Kidney epithelial cell (primary cell): ENCODE measurements around the gene PRR16. TPM values are rescaled to one million over a fixed set of nuclear protein-coding genes. Genes with fewer than 3 reads are reported as not detected.
A peak's percentile ranks its signal among the peaks of the same experiment; 100 is the strongest.

ENCODE experiments used
- DNase-seq: peaks from one replicate; pipeline ENCODE4 v3.0.0-alpha.2; 2010; ENCODE audit warnings: low read depth
- H3K27me3 ChIP-seq: 2 replicates; pipeline ENCODE4 v1.6.0; 2011; ENCODE audit warnings: low read length; ENCODE audit not compliant: control insufficient read depth, insufficient read depth
- H3K36me3 ChIP-seq: 2 replicates; pipeline ENCODE4 v1.5.1; 2011; ENCODE audit warnings: low read length; ENCODE audit not compliant: control insufficient read depth, insufficient read depth
- H3K4me3 ChIP-seq: 2 replicates; pipeline ENCODE4 v1.5.1; 2011; ENCODE audit warnings: low read depth, mild to moderate bottlenecking, control low read depth, low read length
- total RNA-seq: library from RNA; depleted of rRNA; stranded (reverse); fragments of >200 nt; gene quantifications from 2 replicates; pipeline ENCODE4 v1.2.3, GENCODE V29; 2015
- TF ChIP-seq, protein P1 (sequence below): IDR thresholded peaks from 2 replicates; pipeline ENCODE4 v1.5.1; 2011; ENCODE audit warnings: mild to moderate bottlenecking, moderate library complexity, low read length, control low read depth, inconsistent platforms; ENCODE audit not compliant: insufficient read depth, poor library complexity, severe bottlenecking

The PRR16 gene
- total RNA-seq, 1 donor from 2014 or later, result 1.0 TPM

DNA sequence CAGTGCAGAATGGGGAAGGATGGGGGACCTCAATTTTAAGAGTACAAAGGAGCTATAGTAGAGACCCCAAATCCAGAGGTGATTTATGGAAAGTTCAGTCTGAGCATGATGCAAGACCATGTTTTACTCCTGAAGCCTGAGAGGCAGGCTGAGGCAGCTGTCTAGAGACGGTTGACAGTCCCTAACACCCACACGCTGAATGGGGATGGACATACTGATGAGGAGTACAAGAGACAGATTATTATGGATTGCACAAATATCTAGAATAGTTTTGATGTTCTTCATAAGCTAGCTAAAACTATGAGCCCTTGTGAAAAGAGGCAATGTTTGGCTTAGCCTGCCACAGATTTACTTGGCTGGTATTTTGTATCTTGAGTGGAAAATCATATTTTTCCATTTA, 64.5 kb downstream of the PRR16 start:
- DNase-seq, result no peak
- Histone ChIP-seq H3K27me3 (no peaks in the 10 kb centered on the region), H3K36me3 (no peaks in the 10 kb centered on the region), H3K4me3 (no peak overlapping the region)
- TF ChIP-seq, protein P1, sequence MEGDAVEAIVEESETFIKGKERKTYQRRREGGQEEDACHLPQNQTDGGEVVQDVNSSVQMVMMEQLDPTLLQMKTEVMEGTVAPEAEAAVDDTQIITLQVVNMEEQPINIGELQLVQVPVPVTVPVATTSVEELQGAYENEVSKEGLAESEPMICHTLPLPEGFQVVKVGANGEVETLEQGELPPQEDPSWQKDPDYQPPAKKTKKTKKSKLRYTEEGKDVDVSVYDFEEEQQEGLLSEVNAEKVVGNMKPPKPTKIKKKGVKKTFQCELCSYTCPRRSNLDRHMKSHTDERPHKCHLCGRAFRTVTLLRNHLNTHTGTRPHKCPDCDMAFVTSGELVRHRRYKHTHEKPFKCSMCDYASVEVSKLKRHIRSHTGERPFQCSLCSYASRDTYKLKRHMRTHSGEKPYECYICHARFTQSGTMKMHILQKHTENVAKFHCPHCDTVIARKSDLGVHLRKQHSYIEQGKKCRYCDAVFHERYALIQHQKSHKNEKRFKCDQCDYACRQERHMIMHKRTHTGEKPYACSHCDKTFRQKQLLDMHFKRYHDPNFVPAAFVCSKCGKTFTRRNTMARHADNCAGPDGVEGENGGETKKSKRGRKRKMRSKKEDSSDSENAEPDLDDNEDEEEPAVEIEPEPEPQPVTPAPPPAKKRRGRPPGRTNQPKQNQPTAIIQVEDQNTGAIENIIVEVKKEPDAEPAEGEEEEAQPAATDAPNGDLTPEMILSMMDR, result no peak

DNA sequence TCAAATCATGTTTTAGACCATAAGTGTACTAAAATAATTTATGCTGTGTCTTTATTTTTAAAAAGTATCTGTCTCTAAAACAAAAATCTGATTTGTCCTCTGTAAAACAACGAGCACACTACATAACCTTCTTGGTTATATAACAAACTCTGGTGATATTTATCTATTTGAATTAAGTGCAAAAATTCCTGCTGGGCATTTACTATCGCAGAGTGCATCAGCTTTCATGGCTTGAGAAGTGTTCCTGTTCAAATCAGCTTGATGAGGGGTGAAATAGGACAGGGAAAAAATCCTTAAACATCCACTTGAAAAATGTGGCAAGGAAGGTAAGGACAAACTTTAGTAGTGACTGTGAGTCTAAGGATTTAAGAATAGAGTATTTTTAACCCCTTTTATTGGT, 65.3 kb downstream of the PRR16 start:
- no peak for DNase-seq
- Histone ChIP-seq H3K4me3 (no peak overlapping the region), H3K27me3 (no peaks in the 10 kb centered on the region), H3K36me3 (no peaks in the 10 kb centered on the region)
- TF ChIP-seq, protein P1, result no peak

DNA sequence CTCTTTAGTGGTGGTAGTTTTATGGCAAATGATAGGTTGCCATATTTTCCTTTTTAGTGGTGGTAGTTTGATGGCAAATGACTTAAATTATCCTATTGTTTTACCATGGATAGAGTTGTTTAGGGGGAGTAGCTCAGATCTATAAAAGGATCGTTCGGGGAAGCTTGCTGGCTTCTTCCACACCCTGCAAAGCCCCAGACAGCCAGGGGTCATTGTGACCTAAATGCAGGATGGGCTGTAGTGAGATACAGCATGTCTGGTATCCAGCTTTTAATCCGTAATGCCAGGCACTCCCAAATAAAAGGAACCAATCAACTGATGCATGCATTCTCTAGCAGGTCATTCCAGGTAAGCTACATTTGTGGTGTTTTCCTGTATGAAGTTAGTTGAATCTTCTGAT, 67.1 kb downstream of the PRR16 start:
- no peaks in the 10 kb centered on the region for H3K27me3 ChIP-seq
- no peak for DNase-seq

DNA sequence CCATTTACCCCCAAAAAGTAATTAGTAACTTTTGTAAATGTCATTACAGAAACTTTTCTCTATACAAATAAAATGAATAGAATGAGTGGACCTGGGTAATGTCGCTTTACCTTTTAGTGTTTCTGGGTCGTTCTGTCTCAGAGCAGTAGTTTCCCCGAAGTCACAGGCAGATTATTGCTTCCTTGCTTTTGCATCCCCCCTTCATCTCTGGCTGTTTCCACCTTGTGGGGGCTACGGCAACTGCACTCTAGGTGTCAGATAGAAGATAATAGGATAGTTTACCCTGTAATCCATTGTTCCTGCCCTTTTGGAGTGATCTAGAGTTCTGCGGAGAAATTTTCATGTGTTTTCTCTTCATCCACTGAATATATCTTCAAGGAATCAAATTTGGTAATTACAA, 68.7 kb downstream of the PRR16 start:
- DNase-seq, result no peak
- TF ChIP-seq, protein P1, result peak; percentile 38
- Histone ChIP-seq H3K4me3 (no peak overlapping the region), H3K36me3 (no peaks in the 10 kb centered on the region), H3K27me3 (no peaks in the 10 kb centered on the region)

More for the DNA sequence above, 67.1 kb downstream of the PRR16 start:
- TF ChIP-seq, protein P1, result no peak
- no peaks in the 10 kb centered on the region for H3K36me3 ChIP-seq
- H3K4me3 ChIP-seq, result no peak overlapping the region

DNA sequence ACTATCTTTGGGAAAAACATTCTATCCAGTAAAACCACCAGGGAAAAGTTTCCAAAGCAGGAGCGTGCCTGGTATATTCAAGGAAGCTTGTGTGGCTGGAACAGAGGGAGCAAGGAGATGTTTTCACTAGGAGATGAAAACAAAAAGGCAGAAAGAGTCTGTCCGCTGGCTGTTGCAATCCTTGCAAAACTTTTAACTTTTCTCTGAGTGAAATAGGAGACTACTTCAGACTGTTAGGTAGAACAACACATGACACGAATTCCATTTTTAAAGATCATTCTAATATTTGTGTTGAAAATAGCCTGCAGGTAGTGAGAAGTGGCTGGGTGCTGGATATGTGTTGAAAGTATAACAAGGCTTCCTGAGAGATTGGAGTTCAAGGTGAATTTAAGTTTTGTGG, 69.5 kb downstream of the PRR16 start:
- Histone ChIP-seq H3K27me3 (no peaks in the 10 kb centered on the region), H3K4me3 (no peak overlapping the region), H3K36me3 (no peaks in the 10 kb centered on the region)
- TF ChIP-seq, protein P1, result no peak
- no peak for DNase-seq

DNA sequence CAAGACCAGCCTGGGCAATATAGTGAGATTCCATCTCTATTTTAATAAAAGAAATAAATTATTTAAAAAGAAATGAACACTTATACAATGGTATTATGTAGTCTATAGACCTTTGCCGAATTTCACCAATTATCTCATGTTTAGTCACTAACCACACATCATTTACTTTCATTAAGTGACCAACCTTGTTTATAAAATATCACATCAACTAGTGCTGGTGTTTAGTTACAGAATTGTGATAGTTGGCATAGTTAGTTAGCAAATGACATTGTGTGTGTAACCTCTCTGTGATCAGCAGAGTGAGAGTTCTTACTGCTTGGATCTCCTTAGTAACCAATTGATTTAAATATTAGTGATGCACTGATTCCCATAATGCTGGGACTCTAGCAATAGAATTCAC, 71.8 kb downstream of the PRR16 start:
- H3K4me3 ChIP-seq, result no peak overlapping the region
- no peak for DNase-seq
- TF ChIP-seq, protein P1, result no peak
- no peaks in the 10 kb centered on the region for H3K36me3 ChIP-seq
- H3K27me3 ChIP-seq, result no peaks in the 10 kb centered on the region
